OCI-LY3 (cell line): ENCODE measurements around the gene DNAJC5.

ENCODE experiments used
- H2AFZ ChIP-seq: fragments of 200-600, 300-600 bp; shearing (Covaris generic); 2 replicates; pipeline ENCODE4 v1.6.0; 2014; ENCODE audit warnings: antibody characterized with exemption, low read depth, low read length
- H3K27ac ChIP-seq: fragments of 200-600, 300-600 bp; sonication (generic); 2 replicates; pipeline ENCODE4 v1.5.1; 2014; ENCODE audit warnings: mild to moderate bottlenecking, low read length, moderate library complexity, mixed read lengths
- H3K27me3 ChIP-seq: fragments of 200-600, 300-600 bp; sonication (generic); 2 replicates; pipeline ENCODE4 v1.6.1; 2014; ENCODE audit warnings: low read depth, low read length, mixed read lengths
- H3K36me3 ChIP-seq: fragments of 200-600, 300-600 bp; sonication (generic); replicated peaks from 2 replicates; pipeline ENCODE3; 2014; ENCODE audit warnings: low read depth, low read length, mixed read lengths
- H3K4me1 ChIP-seq: fragments of 300-600, 200-600 bp; sonication (generic); 2 replicates; pipeline ENCODE4 v1.6.1; 2014; ENCODE audit warnings: low read length, mixed read lengths
- H3K4me2 ChIP-seq: fragments of 200-600, 300-600 bp; sonication (generic); 2 replicates; pipeline ENCODE4 v1.6.1; 2014; ENCODE audit warnings: low read length, mixed read lengths
- H3K4me3 ChIP-seq: fragments of 300-600, 200-600 bp; sonication (generic); 2 replicates; pipeline ENCODE4 v1.5.1; 2014; ENCODE audit warnings: antibody characterized with exemption, mild to moderate bottlenecking, low read length, moderate library complexity
- H3K79me2 ChIP-seq: fragments of 300-600, 200-600 bp; shearing (Covaris generic); 2 replicates; pipeline ENCODE4 v1.6.1; 2014; ENCODE audit warnings: mild to moderate bottlenecking, low read length, mixed read lengths
- H3K9ac ChIP-seq: fragments of 300-600, 200-600 bp; shearing (Covaris generic); 2 replicates; pipeline ENCODE4 v1.6.0; 2014; ENCODE audit warnings: mild to moderate bottlenecking, low read length, moderate library complexity
- H3K9me3 ChIP-seq: fragments of 200-600, 300-600 bp; shearing (Covaris generic); 2 replicates; pipeline ENCODE4 v1.6.1; 2014; ENCODE audit warnings: low read length, mixed read lengths; ENCODE audit not compliant: insufficient read depth
- H4K20me1 ChIP-seq: fragments of 200-600, 300-600 bp; sonication (generic); 2 replicates; pipeline ENCODE4 v1.6.1; 2016; ENCODE audit warnings: low read length, mixed read lengths; ENCODE audit not compliant: insufficient read depth
- EZH2phosphoT487 ChIP-seq: fragments of 200-600 bp; shearing (Covaris generic); IDR thresholded peaks from 2 replicates; pipeline ENCODE4 v1.6.1; 2018; ENCODE audit warnings: antibody characterized with exemption, mixed run types, low read depth
- TF ChIP-seq, protein P1 (sequence below): fragments of 200-600, 300-600 bp; sonication (generic); IDR thresholded peaks from 2 replicates; pipeline ENCODE4 v1.5.1; 2014; ENCODE audit warnings: antibody characterized with exemption, low read length, low read depth

The DNAJC5 gene

DNA sequence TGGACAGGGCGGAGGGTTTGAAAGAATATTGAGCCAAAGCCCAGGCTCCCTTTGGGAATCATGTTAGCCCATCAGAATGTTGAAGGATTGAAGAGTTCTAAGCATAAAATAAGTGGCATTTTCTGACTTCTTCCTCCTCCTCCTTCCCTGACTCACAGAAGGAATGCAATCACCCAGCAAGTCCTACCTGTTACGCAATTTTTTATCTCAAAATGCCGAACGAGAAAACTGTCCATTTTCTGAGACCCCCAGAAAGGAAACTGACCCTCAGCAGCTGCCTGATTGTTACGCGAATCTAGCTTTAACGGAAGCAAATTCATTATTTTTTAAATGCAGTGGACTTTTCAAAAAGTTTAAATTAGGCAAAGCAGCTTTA, 4.7 kb upstream of the DNAJC5 start:
- Histone ChIP-seq H3K27me3 (no peaks in the 10 kb centered on the region), H3K4me1 (peaks cover 9% of the 10 kb centered on the region), H3K4me2 (no peak overlapping the region), H3K9me3 (no peaks in the 10 kb centered on the region), H3K36me3 (peaks cover 12% of the 10 kb centered on the region), H2AFZ (no peak overlapping the region), H3K4me3 (no peak overlapping the region), H3K79me2 (no peaks in the 10 kb centered on the region; the same call in 1 of the 2 replicates), H3K27ac (no peak overlapping the region), H3K9ac (no peak overlapping the region), H4K20me1 (peaks cover 4% of the 10 kb centered on the region; the same call in 1 of the 2 replicates)
- TF ChIP-seq EZH2phosphoT487, result no peak
- TF ChIP-seq, protein P1, sequence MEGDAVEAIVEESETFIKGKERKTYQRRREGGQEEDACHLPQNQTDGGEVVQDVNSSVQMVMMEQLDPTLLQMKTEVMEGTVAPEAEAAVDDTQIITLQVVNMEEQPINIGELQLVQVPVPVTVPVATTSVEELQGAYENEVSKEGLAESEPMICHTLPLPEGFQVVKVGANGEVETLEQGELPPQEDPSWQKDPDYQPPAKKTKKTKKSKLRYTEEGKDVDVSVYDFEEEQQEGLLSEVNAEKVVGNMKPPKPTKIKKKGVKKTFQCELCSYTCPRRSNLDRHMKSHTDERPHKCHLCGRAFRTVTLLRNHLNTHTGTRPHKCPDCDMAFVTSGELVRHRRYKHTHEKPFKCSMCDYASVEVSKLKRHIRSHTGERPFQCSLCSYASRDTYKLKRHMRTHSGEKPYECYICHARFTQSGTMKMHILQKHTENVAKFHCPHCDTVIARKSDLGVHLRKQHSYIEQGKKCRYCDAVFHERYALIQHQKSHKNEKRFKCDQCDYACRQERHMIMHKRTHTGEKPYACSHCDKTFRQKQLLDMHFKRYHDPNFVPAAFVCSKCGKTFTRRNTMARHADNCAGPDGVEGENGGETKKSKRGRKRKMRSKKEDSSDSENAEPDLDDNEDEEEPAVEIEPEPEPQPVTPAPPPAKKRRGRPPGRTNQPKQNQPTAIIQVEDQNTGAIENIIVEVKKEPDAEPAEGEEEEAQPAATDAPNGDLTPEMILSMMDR, result no peak

- H4K20me1 ChIP-seq, result peaks cover 5% of the 10 kb centered on the region
- peaks cover 4% of the 10 kb centered on the region for H3K79me2 ChIP-seq
- no peaks in the 10 kb centered on the region for H3K9me3 ChIP-seq
- peaks cover 5% of the 10 kb centered on the region for H3K4me1 ChIP-seq
- H3K36me3 ChIP-seq, result peaks cover 12% of the 10 kb centered on the region
- H3K27ac ChIP-seq, result no peak overlapping the region
- H3K9ac ChIP-seq, result no peak overlapping the region
- no peak overlapping the region for H3K4me2 ChIP-seq
- no peak overlapping the region for H2AFZ ChIP-seq
- no peak for TF ChIP-seq EZH2phosphoT487
- H3K4me3 ChIP-seq, result no peak overlapping the region
- no peaks in the 10 kb centered on the region for H3K27me3 ChIP-seq
These were observed 4.3 kb upstream of the DNAJC5 start for GRCh38 chr20:63890616-63891015.

GRCh38 chr20:63891061-63892002, 3.6 kb upstream of the DNAJC5 start:
- H3K4me3 ChIP-seq, result no peak overlapping the region
- peaks cover 11% of the 10 kb centered on the region for H3K79me2 ChIP-seq
- no peak overlapping the region for H3K27ac ChIP-seq
- H4K20me1 ChIP-seq, result peaks cover 12% of the 10 kb centered on the region
- TF ChIP-seq, protein P1, result no peak
- TF ChIP-seq EZH2phosphoT487, result no peak
- H3K4me2 ChIP-seq, result no peak overlapping the region
- H3K9me3 ChIP-seq, result no peaks in the 10 kb centered on the region
- H2AFZ ChIP-seq, result no peak overlapping the region
- H3K27me3 ChIP-seq, result no peaks in the 10 kb centered on the region
- peaks cover 3% of the 10 kb centered on the region for H3K4me1 ChIP-seq
- H3K36me3 ChIP-seq, result peaks cover 12% of the 10 kb centered on the region
- H3K9ac ChIP-seq, result no peak overlapping the region

DNA sequence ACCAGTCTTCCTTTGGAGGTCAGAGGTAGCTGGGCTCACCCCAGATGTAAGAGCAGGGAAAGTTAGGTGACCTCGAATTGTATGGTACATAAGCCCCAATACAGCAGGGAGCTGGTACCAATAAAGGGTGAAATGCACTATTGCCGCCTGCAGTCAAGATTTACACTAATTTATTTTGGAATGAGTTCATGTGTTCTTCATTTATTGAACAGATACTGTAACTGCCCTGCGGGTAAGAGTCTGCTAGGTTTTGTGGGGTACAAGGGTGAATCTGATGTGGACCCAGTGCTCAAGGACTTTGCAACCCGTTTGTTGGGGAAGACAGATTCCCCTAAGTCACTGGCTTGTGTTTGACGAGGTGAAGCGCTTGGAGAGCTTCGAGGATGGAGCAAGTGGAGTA, 2.5 kb upstream of the DNAJC5 start:
- Histone ChIP-seq H3K27ac (no peak overlapping the region), H3K9ac (no peak overlapping the region), H3K4me3 (no peak overlapping the region), H3K79me2 (peaks cover 21% of the 10 kb centered on the region), H2AFZ (no peak overlapping the region), H4K20me1 (peaks cover 21% of the 10 kb centered on the region), H3K27me3 (no peaks in the 10 kb centered on the region), H3K4me1 (peaks cover 8% of the 10 kb centered on the region), H3K9me3 (no peaks in the 10 kb centered on the region), H3K4me2 (no peak overlapping the region), H3K36me3 (peaks cover 14% of the 10 kb centered on the region)
- TF ChIP-seq EZH2phosphoT487, result no peak
- TF ChIP-seq, protein P1, result no peak
